HG02981 (cell line): Measurements from ENCODE around the gene UGT1A8.

Experiments
- ATAC-seq: cut with Tn5 transposase; IDR thresholded peaks from one replicate; pipeline ENCODE4 v1.9.1; 2021; ENCODE audit warnings: mild to moderate bottlenecking, moderate library complexity; ENCODE audit not compliant: unreplicated experiment

Gene UGT1A8

GRCh38 chr2:233796254-233796653 is 178.8 kb downstream of the UGT1A8 start:
- ATAC-seq, result no peak

- ATAC-seq, result no peak
Observed at GRCh38 chr2:233798335-233799086, 181.1 kb downstream of the UGT1A8 start.

- ATAC-seq, result no peak
Observed at GRCh38 chr2:233799087-233799665, 181.7 kb downstream of the UGT1A8 start.

- no peak for ATAC-seq
Observed at GRCh38 chr2:233799716-233800115, 182.3 kb downstream of the UGT1A8 start.

GRCh38 chr2:233800208-233800607 is 182.8 kb downstream of the UGT1A8 start:
- ATAC-seq, result no peak

- ATAC-seq, result no peak
Observed at GRCh38 chr2:233801357-233802131, 184.1 kb downstream of the UGT1A8 start.

GRCh38 chr2:233802132-233802815 is 184.8 kb downstream of the UGT1A8 start:
- ATAC-seq, result no peak

- ATAC-seq, result no peak
Observed at GRCh38 chr2:233803292-233803911, 186.0 kb downstream of the UGT1A8 start.

GRCh38 chr2:233803994-233804393 is 186.6 kb downstream of the UGT1A8 start:
- ATAC-seq, result no peak

GRCh38 chr2:233807215-233807865 is 189.9 kb downstream of the UGT1A8 start:
- no peak for ATAC-seq

- no peak for ATAC-seq
Observed at GRCh38 chr2:233807966-233808935, 190.8 kb downstream of the UGT1A8 start.

GRCh38 chr2:233810385-233810784 is 193.0 kb downstream of the UGT1A8 start:
- no peak for ATAC-seq

- ATAC-seq, result no peak
Observed at GRCh38 chr2:233811087-233811486, 193.7 kb downstream of the UGT1A8 start.

GRCh38 chr2:233811732-233812131 is 194.3 kb downstream of the UGT1A8 start:
- no peak for ATAC-seq

- no peak for ATAC-seq
Observed at GRCh38 chr2:233813236-233814055, 196.0 kb downstream of the UGT1A8 start.

GRCh38 chr2:233814056-233814835 is 196.8 kb downstream of the UGT1A8 start:
- ATAC-seq, result no peak

GRCh38 chr2:233815861-233816260 is 198.4 kb downstream of the UGT1A8 start:
- no peak for ATAC-seq

GRCh38 chr2:233816334-233816733 is 198.9 kb downstream of the UGT1A8 start:
- no peak for ATAC-seq
